GM12891 (cell line): ENCODE measurements around the gene UNG.
A peak's percentile ranks its signal among the peaks of the same experiment; 100 is the strongest.

ENCODE experiments used
- DNase-seq: peaks from one replicate; pipeline ENCODE4 v3.0.0; 2011; ENCODE audit warnings: low spot score; ENCODE audit not compliant: insufficient read length
- FAIRE-seq: peaks from 2 replicates; lab custom pipeline; 2011; peaks lifted over from hg19 to GRCh38; lab: Jason Lieb, UNC
- PAX5 ChIP-seq: IDR thresholded peaks from 2 replicates; pipeline ENCODE4 v1.6.1; 2011; ENCODE audit warnings: low read length, moderate library complexity, mild to moderate bottlenecking; ENCODE audit not compliant: insufficient read depth, severe bottlenecking
- POLR2A ChIP-seq: IDR thresholded peaks from 2 replicates; pipeline ENCODE4 v1.6.1; 2011; ENCODE audit warnings: low read depth, low read length, control low read depth
- POLR2AphosphoS5 ChIP-seq: IDR thresholded peaks from 2 replicates; pipeline ENCODE4 v1.6.1; 2011; ENCODE audit warnings: low read depth, low read length, control low read depth
- POU2F2 ChIP-seq: IDR thresholded peaks from 2 replicates; pipeline ENCODE4 v1.6.1; 2011; ENCODE audit warnings: low read depth, mild to moderate bottlenecking, control low read depth, low read length, moderate library complexity
- SPI1 ChIP-seq: IDR thresholded peaks from 2 replicates; pipeline ENCODE4 v1.6.1; 2011; ENCODE audit warnings: low read depth, low read length, control low read depth
- TAF1 ChIP-seq: IDR thresholded peaks from 2 replicates; pipeline ENCODE4 v1.6.1; 2011; ENCODE audit warnings: low read depth, low read length, control low read depth

Gene UNG

GRCh38 chr12:109120095-109120494, 22.7 kb downstream of the UNG start:
- DNase-seq (no peak), FAIRE-seq (no peak)
- no peak for TF ChIP-seq SPI1
- no peak for TF ChIP-seq PAX5
- no peak for TF ChIP-seq POLR2A
- no peak for TF ChIP-seq POLR2AphosphoS5
- no peak for TF ChIP-seq TAF1
- TF ChIP-seq POU2F2: no peak

DNA sequence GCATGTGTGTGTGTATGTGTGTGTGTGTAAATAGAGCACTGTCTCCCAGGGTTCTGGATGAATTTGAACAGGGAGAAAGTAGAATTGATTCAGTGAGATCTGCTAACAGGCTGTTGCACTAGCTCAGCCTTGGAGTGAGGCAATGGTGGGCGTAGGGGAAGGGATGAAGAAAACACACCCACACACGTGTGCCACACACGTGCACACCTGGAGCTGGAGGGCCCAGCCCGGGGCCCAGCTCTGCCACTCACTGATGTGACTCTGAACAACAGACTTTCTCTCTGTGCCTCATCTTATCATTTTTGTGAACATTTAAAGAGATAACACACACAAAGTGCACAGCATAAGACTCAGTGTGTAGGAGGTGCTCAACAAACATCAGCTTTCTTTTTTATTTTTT, 23.2 kb downstream of the UNG start:
- no peak for TF ChIP-seq POLR2AphosphoS5
- TF ChIP-seq TAF1: no peak
- no peak for TF ChIP-seq POLR2A
- TF ChIP-seq PAX5: no peak
- no peak for TF ChIP-seq POU2F2
- TF ChIP-seq SPI1: no peak
- FAIRE-seq: no peak
- no peak for DNase-seq

- no peak for DNase-seq
Measured at GRCh38 chr12:109121346-109121880, 24.0 kb downstream of the UNG start.

DNA sequence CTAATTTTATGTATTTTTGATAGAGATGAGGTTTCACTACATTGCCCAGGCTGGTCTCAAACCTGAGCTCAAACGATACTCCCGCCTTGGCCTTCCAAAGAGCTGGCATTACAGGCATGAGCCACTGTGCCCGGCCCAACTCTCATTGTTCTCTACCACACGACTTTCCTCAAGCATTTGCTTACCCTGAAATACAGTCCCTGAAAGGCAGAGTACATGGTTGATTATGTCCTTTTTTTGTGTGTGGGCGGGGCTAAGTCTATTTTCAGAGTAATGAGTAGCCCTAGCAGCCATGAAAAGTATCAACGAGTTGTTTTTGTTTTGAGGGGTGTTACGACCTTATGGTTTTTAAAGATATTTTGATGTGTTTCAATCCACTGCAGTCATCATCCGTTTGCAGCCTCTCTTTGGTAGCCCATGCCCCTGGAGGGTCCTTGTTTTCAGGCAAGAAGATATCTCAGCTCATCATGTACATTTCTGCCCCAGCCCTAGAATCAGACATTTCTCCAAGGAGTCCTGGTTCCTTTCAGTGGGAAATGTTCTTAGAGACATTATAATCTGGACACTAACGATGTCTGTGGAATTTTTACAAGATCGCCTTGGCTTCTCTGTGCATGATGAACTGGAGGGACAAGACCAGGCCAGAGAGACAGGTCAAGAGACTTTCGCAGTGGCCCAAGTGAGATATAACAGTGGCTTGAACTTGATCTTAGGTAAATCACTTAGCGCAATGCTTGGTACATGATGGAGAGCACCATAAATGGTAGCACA, 27.7 kb downstream of the UNG start:
- TF ChIP-seq POLR2AphosphoS5 (no peak), POLR2A (no peak), POU2F2 (no peak), SPI1 (no peak), TAF1 (no peak), PAX5 (no peak)
- peak; percentile 35 for FAIRE-seq
- no peak for DNase-seq

More at GRCh38 chr12:109121346-109121880, 24.0 kb downstream of the UNG start:
- TF ChIP-seq POLR2AphosphoS5 (no peak), TAF1 (no peak), POLR2A (no peak), PAX5 (no peak), SPI1 (no peak)
- FAIRE-seq: no peak

GRCh38 chr12:109125791-109126190, 28.4 kb downstream of the UNG start:
- TF ChIP-seq POLR2A (no peak), POU2F2 (no peak), POLR2AphosphoS5 (no peak), SPI1 (no peak), PAX5 (no peak), TAF1 (no peak)
- FAIRE-seq (no peak), DNase-seq (no peak)

DNA sequence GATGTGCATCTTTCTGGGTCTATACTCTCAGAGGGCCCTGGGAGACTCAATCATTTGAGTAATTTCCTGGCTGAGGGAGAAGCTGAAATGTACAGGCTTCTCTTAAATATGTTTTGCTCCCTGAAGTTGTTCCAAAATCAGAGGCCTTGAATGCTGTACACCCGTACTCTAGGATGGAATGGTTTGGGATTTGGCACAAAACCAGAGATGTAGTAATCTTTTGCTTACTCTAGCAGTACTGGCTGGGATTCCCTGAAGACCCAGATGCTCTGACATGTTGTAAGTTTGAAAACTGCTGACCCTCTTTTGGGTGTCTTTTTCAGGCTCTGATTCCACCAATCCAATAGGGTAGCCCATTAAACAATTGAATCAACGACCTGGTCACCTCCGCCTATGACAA, 29.4 kb downstream of the UNG start:
- no peak for TF ChIP-seq POLR2A
- TF ChIP-seq TAF1: no peak
- DNase-seq (no peak), FAIRE-seq (no peak)

- DNase-seq (no peak), FAIRE-seq (no peak)
- TF ChIP-seq SPI1: no peak
- TF ChIP-seq POLR2AphosphoS5: no peak
- TF ChIP-seq POU2F2: no peak
- TF ChIP-seq POLR2A: no peak
- no peak for TF ChIP-seq PAX5
- TF ChIP-seq TAF1: no peak
Measured at GRCh38 chr12:109127533-109128242, 30.3 kb downstream of the UNG start.

DNA sequence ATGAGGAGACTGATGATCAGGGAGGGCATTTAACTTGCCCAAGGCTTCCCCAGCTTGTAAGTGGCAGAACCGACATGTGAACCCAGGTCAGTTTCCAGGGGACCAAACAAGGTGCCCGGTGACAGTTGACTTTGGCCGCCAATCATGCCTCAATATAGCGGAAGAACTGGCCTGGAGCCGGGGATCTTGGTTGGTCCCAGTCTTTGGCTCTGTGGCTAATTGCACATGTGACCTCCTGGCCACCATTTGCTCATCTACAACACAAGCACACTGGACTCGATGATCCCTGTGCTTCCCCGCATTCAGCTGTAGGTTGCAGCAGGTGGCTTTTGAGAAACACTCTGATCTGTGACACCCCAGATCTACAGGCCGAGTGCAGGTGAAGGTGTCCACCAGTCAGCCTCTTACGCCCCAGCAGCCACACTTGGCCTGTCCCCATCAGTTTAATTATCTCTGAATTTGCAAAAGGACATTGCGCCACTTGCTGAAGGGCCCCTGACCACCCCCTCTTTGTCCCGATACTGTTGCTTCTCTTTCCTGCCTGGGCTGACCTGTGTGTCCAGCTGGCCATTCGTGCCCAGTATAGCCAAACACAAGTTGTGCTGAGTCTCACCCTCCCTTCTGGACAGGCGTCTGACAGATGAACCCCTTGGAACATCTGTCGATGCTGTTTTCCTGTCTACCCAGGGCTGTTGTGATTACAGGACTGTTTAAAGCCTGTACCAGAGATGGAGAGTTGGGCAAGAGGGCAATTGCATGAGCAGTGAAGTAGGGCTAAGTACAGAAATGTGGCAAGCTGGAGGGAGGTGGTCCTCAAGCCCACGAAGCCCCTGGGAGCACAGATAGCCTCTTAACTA, 33.1 kb downstream of the UNG start:
- no peak for TF ChIP-seq POU2F2
- TF ChIP-seq POLR2A: no peak
- TF ChIP-seq TAF1: no peak
- no peak for TF ChIP-seq SPI1
- no peak for TF ChIP-seq PAX5
- TF ChIP-seq POLR2AphosphoS5: no peak
- no peak for FAIRE-seq
- no peak for DNase-seq

- DNase-seq (no peak), FAIRE-seq (no peak)
- TF ChIP-seq POLR2A (no peak), POU2F2 (no peak), POLR2AphosphoS5 (no peak), PAX5 (no peak), SPI1 (no peak), TAF1 (no peak)
Measured at GRCh38 chr12:109131154-109132050, 34.0 kb downstream of the UNG start.
